ENCODE results near the gene GFOD1.
"Not testable (repeated sequence)": the region's sequence is repeated elsewhere in the genome, so short reads cannot be mapped to it uniquely, and the experiment has no call there.

Gene GFOD1

DNA sequence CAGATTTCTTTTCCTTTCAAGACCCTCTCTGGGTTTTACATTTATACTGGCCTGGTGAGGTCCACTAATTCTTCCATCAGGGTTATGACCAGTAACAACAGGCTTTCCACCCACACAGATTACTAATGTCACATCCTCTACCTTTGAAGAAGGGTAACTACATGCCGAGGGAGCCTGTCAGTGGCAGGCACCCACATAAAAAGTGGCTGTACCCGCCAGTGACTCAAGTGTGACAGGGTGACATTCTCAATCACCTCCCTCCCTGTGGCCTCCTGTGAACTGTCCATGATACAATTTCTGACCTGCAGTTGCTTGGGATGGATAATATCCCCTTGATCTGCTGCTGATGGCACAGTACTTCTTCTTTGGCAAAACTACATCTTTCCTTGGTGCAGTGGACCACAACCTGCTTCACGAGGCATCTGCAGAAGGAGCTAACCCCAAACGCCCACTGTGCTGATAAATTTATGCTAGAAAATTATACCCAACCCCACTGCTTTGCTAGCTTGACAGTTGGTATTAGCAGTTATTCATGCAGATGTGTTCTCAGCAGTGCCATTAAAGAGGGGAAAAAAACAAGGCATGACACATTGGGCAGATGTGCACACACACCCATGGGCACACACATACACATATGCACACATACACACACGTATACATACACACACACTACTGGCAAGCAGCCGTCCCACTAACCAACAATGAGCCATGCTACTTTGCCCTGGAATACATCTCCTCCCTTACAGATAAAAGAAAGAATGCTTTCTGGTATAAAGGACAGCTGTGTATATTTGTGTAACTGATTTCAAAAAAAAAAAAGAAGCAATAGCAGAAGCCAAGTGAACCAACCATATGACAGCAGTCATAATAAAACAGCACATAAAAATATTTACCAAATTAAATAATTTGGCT lies 20.8 kb downstream of the GFOD1 start:
- no peak for DNase-seq

DNA sequence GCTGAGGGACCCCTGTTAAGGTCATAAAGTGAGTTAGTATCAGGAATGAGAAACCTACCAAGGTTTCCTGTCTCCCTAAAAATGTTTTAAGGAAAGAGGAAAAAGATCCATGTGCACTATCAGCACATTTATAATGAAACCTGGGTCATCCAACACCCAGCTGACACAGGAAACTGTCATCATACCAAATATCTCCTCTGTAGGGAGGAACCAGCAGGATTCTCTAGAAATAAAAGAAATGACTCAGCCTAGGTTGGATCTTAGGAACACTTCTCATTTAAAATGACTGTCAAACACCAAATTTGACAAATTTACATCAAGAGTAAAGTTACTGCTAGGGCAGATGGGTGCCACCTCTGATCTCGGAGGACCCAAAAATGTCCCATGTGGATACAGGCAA lies 21.7 kb downstream of the GFOD1 start:
- no peak for DNase-seq

DNA sequence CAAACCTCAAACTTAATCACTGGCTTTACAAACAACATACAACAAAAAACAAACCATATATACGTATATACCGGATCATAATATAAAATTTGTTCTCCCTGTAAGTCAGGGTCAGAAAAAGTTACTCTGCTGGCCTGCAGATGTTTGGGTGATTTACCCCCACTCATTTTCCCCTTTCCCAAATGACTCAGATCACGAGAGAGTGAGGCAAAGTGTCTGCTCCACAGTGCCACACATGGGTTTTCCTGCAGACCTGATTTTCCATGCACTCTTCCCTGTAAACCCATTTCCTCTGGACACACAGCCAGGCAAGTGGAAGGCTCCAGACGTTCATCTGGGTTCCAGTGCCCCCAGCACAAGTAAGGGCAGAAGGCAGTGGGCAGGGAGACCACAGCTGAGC lies 23.5 kb downstream of the GFOD1 start:
- no peak for DNase-seq

DNA sequence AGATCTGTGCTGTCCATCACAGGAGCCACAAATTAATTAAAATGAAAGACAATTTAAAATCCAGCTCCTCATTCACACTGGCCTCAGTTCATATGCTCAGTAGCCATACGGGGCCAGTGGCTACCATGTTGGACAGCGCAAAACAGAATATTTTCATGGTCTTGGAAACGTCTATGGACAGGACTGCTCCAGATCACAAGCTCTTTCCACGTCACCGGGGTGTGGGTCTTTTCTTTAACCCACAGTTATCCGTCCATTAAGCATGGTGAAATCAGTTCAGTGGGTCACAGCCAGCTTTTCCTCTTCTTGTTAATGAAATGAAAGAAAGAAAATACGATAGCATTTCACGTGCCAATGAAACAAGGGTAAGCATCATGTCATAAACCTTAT lies 24.1 kb downstream of the GFOD1 start:
- DNase-seq = no peak

DNA sequence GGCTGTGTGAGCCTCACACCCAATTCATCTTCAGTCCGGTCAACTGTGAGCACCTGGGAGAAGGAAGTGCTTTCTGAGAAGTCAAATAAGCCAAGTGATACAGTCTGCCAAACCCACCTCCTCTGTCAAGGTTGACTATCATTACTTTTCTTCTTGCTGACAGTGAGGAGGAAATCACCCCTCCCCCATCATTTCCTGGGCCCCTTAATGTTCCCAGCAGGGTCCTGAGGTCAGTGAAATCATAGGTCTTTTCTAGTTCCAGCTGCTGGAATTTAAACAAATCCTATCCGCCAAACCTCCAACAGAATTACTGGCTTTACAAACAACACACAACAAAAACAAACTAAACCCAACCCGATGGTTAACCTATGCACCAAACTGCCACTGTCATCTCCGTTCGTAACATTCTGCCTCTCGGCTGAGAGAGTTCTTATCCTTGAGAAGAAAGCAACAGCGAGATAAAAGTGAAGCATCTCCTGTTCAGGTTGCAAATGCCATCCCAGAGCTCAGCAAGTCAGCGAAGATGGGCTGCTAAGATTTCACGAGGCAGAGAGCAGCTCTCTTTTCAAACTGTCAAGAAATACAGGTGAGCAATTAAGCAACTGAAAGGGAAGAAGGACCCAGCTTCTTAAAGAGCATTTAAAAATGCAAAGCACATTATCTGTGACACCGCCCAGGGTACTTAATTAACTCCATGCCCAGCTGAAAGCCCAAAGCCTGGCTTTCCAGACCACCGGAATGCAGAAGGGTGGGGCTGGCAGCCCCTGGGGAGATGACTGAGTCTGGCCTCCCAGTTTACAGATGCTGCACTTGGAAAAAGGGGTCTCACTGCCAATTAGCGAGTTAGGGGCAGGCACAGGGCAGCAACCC lies 24.7 kb downstream of the GFOD1 start:
- no peak for DNase-seq

DNA sequence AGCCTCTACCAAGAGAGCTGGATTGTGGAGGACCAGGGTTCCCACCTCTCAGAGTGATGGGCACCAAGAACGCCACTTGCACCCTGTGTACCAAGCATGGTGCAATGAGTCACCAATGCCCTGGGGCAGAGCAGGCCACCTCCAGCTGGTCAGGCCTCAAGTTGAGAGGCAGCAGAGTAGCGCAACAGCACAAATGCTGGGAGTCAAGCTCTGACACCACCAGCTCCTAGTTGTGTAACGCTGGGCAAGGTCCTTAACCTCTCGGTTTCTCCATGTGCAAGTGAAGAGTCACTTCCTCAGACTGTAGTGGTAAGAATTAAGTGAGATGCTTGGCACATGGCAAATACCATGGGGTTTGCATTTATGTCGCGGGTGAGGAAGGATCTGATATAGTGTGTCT lies 25.6 kb downstream of the GFOD1 start:
- DNase-seq = no peak

DNA sequence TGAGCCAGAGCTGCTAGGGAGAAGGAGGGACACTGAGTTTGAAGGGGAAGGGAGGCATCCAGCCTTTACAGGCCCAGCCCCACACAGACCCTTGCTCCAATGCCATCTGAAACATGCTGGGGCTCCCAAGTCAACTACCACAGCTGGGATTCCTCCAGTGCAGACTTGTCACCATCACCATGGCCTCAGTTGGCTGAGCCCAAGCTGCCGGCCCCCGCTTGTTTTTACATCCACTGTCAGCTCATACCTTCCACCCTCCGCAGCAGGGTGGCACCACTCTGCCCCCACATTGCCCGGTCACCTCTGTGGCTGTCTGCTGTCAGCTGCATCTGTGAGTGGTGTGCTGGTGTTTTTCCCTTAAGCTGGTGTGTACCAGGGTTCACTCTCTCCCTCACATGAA lies 26.1 kb downstream of the GFOD1 start:
- no peak for DNase-seq

DNA sequence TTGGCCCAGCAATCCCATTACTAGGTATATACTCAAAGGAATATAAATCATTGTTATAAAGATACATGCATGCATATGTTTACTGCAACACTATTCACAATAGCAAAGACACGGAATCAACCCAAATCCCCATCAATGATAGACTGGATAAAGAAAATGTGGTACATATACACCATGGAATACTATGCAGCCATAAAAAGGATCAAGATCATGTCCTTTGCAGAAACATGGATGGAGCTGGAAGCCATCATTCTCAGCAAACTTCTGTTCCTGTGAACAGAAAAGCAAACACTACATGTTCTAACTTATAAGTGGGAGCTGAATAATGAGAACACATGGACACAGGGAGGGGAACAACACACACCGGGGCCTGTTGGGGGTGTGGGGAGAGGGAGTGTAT lies 27.1 kb downstream of the GFOD1 start:
- DNase-seq = not testable (repeated sequence)

DNA sequence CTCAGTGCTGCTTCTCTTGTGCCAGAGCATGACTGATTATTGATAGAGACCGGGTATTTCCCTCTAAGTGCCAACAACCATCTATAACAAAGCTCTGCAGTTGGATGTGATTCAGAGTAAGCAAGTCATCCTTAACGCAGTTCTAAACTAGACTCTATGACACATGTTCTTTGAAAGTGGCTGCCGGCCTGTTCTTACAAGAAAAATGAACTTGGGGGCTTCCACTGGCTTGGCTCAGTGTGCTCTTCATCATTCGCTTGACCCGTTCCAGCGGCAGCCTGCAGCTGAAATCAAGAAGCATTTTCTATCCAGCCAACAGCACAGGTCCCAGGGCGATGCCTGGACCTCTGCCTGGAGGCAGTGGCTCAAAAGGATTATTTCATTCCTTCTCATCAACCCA lies 29.8 kb downstream of the GFOD1 start:
- DNase-seq = peak in 3 of 58 donors; percentile 15 to 40 (median 16)

DNA sequence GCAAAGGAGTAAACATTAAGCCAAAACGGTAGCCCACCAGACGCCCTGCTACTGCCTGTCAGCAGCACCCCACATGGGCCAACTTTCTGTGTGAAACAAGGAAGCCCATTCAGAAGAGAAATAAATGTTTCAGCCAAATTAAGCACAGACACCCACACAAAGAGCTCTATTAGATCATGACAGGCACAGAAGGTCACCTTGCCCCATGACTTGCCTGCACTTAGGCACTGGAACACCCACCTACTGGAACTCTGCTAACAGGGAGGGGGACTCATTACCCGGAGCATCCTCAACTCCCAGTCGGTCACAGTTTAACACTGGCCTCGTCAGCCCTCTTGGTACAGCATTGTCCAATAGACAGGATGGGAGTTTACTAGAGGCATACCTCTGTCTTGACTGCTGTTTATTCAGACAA lies 31.8 kb downstream of the GFOD1 start:
- peak in 9 of 58 donors; percentile 14 to 48 (median 29) for DNase-seq

DNA sequence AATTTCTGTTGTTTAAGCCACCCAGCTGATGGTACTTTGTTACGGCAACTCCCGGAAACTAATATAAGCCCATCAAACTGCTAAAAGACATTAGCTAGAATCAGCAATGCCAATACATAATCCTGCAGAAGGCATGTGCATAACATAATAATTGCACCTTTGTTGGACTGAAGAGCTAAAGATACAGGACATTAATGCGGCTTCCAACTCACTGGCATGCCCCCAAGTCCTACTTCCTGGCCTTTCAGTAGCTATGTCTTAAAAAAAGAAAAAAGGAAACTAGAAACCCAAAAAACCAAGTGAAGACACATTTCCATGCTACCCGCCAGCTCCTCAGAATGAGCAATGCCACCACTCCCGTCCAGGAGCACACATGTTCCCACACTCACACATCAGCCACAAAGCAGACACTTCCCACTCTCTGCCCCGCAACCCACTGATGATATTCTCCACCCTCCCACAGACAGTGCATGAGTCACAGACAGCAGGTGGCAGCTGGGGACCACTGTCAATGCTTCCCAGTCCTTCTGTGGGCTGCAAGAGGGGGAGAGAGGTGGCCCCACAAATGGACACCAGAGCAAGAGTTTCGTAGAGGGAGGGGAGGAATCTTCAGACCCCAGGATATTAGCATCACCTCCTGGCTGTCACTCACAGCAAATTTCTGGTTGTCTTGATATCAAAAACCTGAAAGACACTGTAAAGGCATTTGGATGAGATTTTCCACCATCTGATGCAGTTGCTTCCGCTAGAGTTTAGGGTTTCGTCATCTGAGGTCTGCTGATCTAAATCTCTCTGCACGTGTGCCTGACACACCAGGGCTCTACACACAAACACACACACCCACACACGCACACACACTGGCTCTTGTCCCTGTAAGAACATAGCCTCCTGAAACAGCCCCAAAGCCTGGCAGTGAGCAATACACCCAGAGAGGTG lies 32.8 kb downstream of the GFOD1 start:
- DNase-seq = peak in 57 of 58 donors; percentile 21 to 88 (median 67)

DNA sequence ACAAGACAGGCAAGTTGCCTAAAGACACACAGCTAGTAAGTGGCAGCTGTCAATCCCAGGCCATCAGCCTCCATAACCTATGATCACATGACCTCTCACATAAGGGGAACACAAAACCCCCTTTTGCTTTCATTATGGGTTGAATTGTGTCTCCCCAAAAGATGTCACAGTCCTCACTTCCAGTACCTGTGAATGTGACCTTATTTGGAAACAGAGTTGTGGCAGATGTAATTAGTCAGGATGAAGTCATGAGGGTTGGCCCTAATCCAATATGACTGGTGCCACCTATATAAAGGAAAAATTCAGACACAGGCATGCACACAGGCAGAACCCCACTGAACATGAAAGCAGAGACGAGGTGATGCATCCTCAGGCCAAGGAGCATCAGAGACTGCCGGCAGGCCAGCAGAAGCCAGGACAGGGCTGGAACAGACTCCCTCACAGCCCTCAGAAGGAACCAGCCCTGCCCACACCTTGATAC lies 33.6 kb downstream of the GFOD1 start:
- DNase-seq = no peak

DNA sequence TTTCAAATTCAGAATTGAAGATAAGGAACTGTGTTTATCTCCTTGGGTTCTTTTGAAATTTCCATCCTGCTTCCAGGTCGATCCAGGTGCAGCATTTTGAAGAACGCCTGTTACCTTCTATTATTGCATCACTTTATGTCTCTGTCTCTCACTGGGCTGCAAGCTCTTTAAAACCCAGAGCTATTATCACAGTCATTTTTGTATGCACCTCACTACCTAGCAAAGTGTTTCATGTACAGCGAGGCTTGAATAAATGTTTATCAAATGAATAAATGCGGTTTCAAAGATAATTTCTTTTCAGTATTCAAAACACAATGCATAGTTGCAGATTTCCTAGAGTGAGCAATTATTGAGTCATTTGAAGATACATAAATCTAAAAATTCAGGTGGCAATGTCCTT lies 34.2 kb downstream of the GFOD1 start:
- no peak for DNase-seq

DNA sequence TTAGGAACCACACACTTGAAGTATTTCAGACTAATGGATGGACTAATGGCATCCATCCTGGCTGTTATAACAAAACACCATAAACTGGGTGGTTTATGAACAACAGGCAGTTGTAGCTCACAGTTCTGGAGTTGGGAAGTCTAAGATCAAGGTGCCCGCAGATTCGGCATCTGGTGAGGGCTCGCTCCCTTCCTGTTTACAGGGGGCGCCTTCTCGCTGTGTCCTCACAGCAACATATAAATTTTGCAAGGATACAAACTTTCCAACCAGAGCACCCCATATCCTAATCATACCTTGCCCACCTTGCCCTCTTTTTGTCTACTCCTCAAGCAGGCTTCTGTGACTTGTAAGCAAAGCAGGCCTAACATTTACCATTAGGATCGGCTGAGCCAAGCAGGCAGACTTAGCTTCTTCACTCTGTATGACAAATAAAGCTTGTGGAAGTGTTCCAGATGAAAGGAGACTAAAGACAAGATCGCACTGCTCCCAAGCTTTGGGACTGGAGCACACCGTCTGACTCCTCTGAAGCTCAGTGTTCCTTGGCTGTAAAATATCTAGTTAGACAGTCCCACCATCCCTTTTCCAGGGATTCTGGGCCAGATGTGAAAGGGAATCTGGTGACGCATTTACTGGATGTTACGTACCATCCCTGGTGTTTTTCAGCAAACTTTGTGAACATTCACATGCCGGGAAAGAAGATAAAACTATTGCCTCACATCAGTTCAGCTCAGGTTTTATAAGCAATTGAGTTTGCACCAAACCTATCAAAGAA lies 34.9 kb downstream of the GFOD1 start:
- DNase-seq = peak in 3 of 58 donors; percentile 17 to 59 (median 49)

DNA sequence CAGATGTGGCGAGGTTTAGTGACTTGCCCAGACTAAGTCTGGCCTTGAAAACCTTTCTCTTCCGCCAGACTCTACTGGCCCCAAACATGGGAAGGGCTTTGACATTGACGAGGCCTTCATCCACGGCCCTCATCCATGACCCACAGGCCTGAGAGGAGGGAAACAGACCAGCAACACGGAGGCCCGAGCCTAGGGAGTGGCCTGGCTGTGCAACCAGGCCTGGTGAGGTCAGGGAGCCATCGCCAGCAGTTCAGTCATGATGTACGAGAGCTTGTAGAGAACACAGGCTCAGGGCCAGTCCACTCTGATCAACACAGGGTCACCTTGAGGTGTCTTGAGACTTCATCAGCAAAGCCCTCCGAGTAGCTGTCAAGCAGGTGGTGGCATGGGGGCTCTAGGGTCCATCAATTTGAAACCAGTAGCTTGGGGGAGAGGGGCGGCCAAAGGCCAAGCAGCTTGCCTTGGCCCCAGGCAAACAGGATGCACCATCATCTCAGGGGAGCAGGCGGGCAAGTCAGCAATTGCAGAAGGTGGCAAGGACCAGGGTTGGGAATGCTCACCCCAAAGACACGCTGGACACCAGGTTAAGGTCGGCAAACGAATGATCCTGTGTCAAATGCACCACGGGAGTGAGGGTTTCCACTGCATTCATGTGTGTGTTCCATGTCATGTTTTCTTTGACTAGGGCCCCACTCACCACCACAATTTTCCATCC lies 36.1 kb downstream of the GFOD1 start:
- no peak for DNase-seq

DNA sequence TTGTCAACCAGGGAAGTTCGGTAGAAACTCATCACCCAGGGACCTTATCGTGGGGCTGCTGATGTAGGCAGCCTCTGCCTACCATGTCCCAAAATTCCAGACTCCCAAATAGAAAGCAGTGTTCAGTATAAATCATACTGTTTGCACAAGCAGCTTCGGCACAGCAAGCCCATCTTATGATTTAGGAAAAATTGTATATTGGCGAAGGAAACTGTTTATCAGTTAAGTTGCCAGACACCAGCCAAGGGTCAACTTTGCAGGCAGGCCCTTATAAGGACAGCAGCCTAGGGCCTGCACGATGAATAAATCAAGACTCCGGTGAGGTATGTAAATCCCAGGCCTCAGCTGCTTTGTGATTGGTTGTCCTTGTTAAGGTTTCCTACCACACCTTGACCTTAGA lies 36.8 kb downstream of the GFOD1 start:
- DNase-seq = no peak

DNA sequence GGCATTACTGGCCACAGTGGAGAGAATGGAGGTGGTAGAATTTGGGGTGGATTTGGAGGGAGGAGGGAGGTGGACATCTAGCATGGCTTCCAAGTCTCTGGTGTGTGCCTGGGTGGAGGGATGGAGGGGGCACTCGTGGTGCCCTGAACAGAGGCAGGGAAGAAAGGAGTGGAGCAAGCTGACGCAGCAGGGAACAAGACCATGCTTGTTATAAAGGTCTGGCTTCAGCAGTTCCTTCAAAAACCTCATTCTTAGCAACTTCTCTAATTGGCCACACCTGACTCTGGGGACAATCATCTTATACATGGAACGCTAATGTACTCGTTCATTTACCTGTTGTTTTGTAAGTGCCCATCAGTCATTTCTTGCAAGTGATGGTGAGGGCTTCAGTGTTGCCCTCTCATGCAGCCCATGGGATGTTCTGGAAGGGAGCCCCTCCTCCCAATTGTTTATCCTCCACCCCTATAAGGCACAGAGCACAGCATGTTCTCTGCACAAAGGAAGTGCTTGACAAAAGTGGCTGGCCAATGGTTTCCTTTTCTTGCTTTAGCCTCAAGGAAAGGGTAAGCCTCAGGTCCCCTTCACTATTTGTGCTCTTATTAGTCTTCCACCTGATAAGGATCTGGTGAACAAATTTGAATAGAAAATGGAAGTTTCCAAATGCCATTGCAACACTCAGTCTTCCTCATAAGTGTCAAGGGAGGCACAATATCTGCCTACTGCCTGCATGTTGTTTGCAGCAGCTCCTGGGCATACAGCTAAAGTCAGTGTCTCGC lies 39.3 kb downstream of the GFOD1 start:
- DNase-seq = no peak

DNA sequence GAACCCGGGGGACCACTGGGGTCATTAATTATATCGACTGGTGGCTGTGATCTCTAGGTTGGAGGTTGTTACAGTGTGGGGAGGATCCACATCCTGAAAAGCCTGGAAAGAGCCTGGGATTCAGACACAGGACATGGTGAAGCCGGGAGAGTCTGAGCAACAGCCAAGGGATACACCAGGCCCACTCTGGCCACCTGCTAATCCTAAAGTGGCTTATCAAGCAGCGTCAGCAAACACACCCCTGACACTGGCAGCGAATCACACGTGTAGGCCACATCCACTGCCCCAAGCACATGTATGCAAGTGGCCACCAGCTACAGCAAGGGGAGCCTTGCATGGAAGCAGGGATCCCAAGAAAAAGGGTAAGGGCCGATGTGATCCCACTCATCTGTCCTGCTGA lies 41.0 kb downstream of the GFOD1 start:
- no peak for DNase-seq

DNA sequence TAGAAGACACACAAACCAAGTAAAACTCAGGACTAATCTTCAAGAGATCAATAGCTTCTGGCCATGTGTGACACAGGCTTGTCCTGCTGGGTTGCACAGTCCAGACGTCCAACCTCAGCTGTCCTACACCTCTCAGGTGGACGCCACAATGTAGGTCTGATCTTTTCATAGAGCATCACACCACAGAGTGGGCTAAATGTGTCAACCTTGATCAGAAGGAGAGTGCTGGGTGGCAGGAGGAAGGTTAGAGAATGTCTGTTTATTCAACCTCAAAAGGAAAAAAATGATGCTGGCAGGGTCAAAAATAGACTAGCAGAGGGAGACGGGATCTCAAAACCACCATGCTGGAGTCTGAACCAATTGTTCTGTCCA lies 41.7 kb downstream of the GFOD1 start:
- no peak for DNase-seq

Measured in anterior cingulate cortex (tissue), 58 donors.